Pancreas (tissue), 10 donors: ENCODE measurements around the gene RAB30. TPM values are rescaled to one million over a fixed set of nuclear protein-coding genes. Genes with fewer than 3 reads are reported as not detected.
A peak's percentile ranks its signal among the peaks of the same experiment; 100 is the strongest.

Experiments used
- ATAC-seq, 4 donors: fragments of 200-7000 bp; cut with Tn5 transposase; one replicate each; pipeline versions ENCODE4 v1.8.0 to v1.9.1; 2020; ENCODE audit warnings: mild to moderate bottlenecking in 4 of 4, moderate library complexity in 4 of 4
- DNase-seq, 6 donors: peaks; one replicate each; pipeline ENCODE4 v3.0.0-alpha.2; 2020
- FAIRE-seq: peaks from 2 replicates; lab custom pipeline; 2012; peaks lifted over from hg19 to GRCh38; lab: Jason Lieb, UNC
- H3K27ac ChIP-seq, 4 donors: fragments of 200-600 bp; sonication (generic); 1 replicate in 3 of 4; 2 replicates in 1 of 4; pipeline versions ENCODE4 v1.5.0 to v1.8.0; 2020
- H3K27me3 ChIP-seq, 4 donors: fragments of 200-600 bp; one replicate each; pipeline ENCODE4 v1.8.0; 2021
- H3K36me3 ChIP-seq, 3 donors: fragments of 200-600 bp; sonication (generic) in 1 of 3; one replicate each; pipeline versions ENCODE4 v1.5.0 to v1.8.0; 2020 to 2021
- H3K4me1 ChIP-seq, 3 donors: fragments of 200-600 bp; one replicate each; pipeline ENCODE4 v1.8.0; 2021
- H3K4me3 ChIP-seq, 4 donors: fragments of 200-600 bp; sonication (generic) in 2 of 4; one replicate each; pipeline versions ENCODE4 v1.5.0 to v1.8.0; 2020 to 2021
- H3K9me3 ChIP-seq, 4 donors: fragments of 200-600 bp; one replicate each; pipeline ENCODE4 v1.8.0; 2021
- WGBS, 2 donors: extraction: QIAGEN DNeasy Blood & Tissue Kit; methylation state at CpG; one replicate each; pipeline ENCODE4 v1.1.7; 2013; 5-methylcytosine and 5-hydroxymethylcytosine counted together
- intact Hi-C, 3 donors: fragments of 100-400 bp; cut with DNase I; formaldehyde crosslinking; loops; one replicate each; pipeline versions ENCODE4 v1.11.1 to v1.14.2; 2022
- polyA plus RNA-seq, 2 donors: library from polyadenylated mRNA; stranded (reverse); fragments of 200-250 nt; gene quantifications; one replicate each; pipeline ENCODE4 v1.2.3, GENCODE V29; 2013
- total RNA-seq, 6 donors: library from RNA; stranded (reverse); fragmentation: NEBNext Ultra II Directional in 4 of 6; extraction: Animal tissue kit (Norgen Biotek cat#: 25700) in 4 of 6; gene quantifications; one replicate each; pipeline versions ENCODE4 v1.2.1 to v1.2.4, GENCODE V29; 2021 to 2023
- TF ChIP-seq, protein P1 (sequence below), 4 donors: fragments of 200-600 bp; sonication (generic) in 3 of 4; IDR thresholded peaks; one replicate each; pipeline versions ENCODE4 v1.5.0 to v1.8.0; 2021; ENCODE audit warnings: antibody characterized with exemption in 4 of 4
- donor health status: healthy with polysubstance abuse.
- donor health status: DM: no; HTN: no; CAD: no; lungs with moderate emphysema.
- donor health status: DM: no; HTN: no; CAD: no.
- donor health status: control.
- donor health status: control.
- donor health status: Bipolar disorder and iron deficiency.
- donor health status: DM: yes; HTN: yes; CAD: no.
- donor health status: DM: no; HTN: no; CAD: no.
- donor health status: DM: no; HTN: no; CAD: no.
- donor health status: DM: yes; HTN: yes; CAD: no.

Gene RAB30
- total and polyA plus RNA-seq, 8 donors, result 1.0 to 6.7 (median 4.9) TPM

- Histone ChIP-seq H3K27me3 (no peaks in the 10 kb centered on the region), H3K4me1 (peaks cover 18 to 21% (median 21%) of the 10 kb centered on the region in 3 donors), H3K27ac (no peak overlapping the region), H3K4me3 (no peak overlapping the region), H3K36me3 (no peaks in the 10 kb centered on the region), H3K9me3 (no peaks in the 10 kb centered on the region)
- ATAC-seq, result no peak
- TF ChIP-seq, protein P1, sequence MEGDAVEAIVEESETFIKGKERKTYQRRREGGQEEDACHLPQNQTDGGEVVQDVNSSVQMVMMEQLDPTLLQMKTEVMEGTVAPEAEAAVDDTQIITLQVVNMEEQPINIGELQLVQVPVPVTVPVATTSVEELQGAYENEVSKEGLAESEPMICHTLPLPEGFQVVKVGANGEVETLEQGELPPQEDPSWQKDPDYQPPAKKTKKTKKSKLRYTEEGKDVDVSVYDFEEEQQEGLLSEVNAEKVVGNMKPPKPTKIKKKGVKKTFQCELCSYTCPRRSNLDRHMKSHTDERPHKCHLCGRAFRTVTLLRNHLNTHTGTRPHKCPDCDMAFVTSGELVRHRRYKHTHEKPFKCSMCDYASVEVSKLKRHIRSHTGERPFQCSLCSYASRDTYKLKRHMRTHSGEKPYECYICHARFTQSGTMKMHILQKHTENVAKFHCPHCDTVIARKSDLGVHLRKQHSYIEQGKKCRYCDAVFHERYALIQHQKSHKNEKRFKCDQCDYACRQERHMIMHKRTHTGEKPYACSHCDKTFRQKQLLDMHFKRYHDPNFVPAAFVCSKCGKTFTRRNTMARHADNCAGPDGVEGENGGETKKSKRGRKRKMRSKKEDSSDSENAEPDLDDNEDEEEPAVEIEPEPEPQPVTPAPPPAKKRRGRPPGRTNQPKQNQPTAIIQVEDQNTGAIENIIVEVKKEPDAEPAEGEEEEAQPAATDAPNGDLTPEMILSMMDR (IDR thresholded peaks at IDR 0.05), result no peak
- no peak for DNase-seq
- WGBS, 2 donors, result 95% methylated on average over 4 of the region's 4 CpGs
- FAIRE-seq, result no peak
- intact Hi-C loops, result no loop called here
These were observed 40.6 kb downstream of the RAB30 start for GRCh38 chr11:83031127-83031526.

DNA sequence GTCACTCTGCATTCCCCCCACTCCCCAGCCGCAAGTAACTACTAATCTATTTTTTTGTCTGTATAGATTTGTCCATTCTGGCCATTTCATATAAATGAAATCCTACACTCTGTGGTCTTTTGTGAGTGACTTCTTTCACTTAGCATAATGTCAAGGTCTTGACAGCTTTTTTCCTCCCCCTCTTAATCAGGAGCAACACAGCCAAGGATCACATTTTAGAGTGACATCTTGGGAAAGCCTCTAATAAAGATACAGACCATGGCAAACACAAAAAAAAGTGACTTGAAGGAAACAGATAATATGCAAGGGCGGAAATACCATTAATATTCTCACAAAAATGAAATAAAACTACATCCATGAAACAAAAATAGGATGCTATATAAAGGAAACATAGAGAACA lies 43.9 kb downstream of the RAB30 start:
- Histone ChIP-seq H3K9me3 (no peaks in the 10 kb centered on the region), H3K4me1 (peaks cover 0 to under 1% (median 0%) of the 10 kb centered on the region in 3 donors), H3K36me3 (no peaks in the 10 kb centered on the region), H3K4me3 (no peak overlapping the region), H3K27me3 (no peaks in the 10 kb centered on the region), H3K27ac (no peak overlapping the region)
- FAIRE-seq (no peak), DNase-seq (no peak), ATAC-seq (no peak)
- intact Hi-C loops, result no loop called here
- TF ChIP-seq, protein P1 (IDR thresholded peaks at IDR 0.05), result no peak
- 80 to 95% methylated on average over 2 of the region's 2 CpGs for WGBS, 2 donors

GRCh38 chr11:83027289-83027688 lies 44.4 kb downstream of the RAB30 start:
- WGBS, 2 donors, result 86 to 89% methylated on average over 5 of the region's 5 CpGs
- FAIRE-seq, result no peak

DNA sequence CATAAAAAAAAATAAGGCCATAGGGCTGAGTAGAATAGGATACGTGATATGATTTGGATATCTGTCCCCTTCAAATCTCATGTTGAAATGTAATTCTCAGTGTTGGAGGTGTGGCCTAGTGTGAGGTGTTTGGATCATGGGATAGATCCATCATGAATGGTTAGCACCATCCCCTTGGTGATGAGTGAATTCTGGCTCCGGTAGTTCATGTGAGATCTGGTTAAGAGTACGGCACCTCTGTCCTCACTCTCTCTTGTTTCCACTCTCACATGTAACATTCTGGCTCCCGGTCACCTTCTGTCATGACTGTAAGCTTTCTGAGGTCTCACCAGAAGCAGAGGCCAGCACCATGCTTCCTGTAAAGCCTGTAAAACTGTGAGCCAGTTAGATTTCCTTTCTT lies 45.5 kb downstream of the RAB30 start:
- 94 to 98% methylated on average over 4 of the region's 4 CpGs for WGBS, 2 donors
- H3K27ac ChIP-seq, result no peak overlapping the region
- no peak for DNase-seq
- no peaks in the 10 kb centered on the region for H3K27me3 ChIP-seq
- no peaks in the 10 kb centered on the region for H3K4me1 ChIP-seq
- TF ChIP-seq, protein P1 (IDR thresholded peaks at IDR 0.05), result no peak
- intact Hi-C loops, result no loop called here
- no peak for ATAC-seq
- no peaks in the 10 kb centered on the region for H3K36me3 ChIP-seq
- no peak overlapping the region for H3K4me3 ChIP-seq
- FAIRE-seq, result no peak
- H3K9me3 ChIP-seq, result no peaks in the 10 kb centered on the region

More at GRCh38 chr11:83027289-83027688, 44.4 kb downstream of the RAB30 start:
- DNase-seq, result no peak
- intact Hi-C loops, result no loop called here
- Histone ChIP-seq H3K27ac (no peak overlapping the region), H3K4me1 (no peaks in the 10 kb centered on the region), H3K4me3 (no peak overlapping the region), H3K9me3 (no peaks in the 10 kb centered on the region), H3K36me3 (no peaks in the 10 kb centered on the region), H3K27me3 (no peaks in the 10 kb centered on the region)
- TF ChIP-seq, protein P1 (IDR thresholded peaks at IDR 0.05), result no peak
- ATAC-seq, result no peak

GRCh38 chr11:83025267-83025704 lies 46.4 kb downstream of the RAB30 start:
- DNase-seq (no peak), FAIRE-seq (no peak), ATAC-seq (peak in 1 of 4 donors; percentile 27)
- Histone ChIP-seq H3K4me1 (no peaks in the 10 kb centered on the region), H3K9me3 (no peaks in the 10 kb centered on the region), H3K36me3 (no peaks in the 10 kb centered on the region), H3K4me3 (no peak overlapping the region), H3K27me3 (no peaks in the 10 kb centered on the region), H3K27ac (no peak overlapping the region)
- intact Hi-C loops, result no loop called here
- TF ChIP-seq, protein P1 (IDR thresholded peaks at IDR 0.05), result no peak
- WGBS, 2 donors, result 45 to 51% methylated on average over 2 of the region's 2 CpGs
